Activated T-helper 17 cell treated with anti-CD3 and anti-CD28 coated beads, Interleukin-2, amount 50 U/mL, for 72 hours (primary cell): ENCODE data around the gene UBE2O. TPM values are rescaled to one million over a fixed set of nuclear protein-coding genes. Genes with fewer than 3 reads are reported as not detected.
"Not testable (repeated sequence)": the region's sequence is repeated elsewhere in the genome, so short reads cannot be mapped to it uniquely, and the experiment has no call there.

ENCODE experiments used
- ATAC-seq: fragments of 150-1000 bp; cut with Tn5 transposase; replicated peaks from 2 replicates; pipeline ENCODE4 v1.10.0; 2021; ENCODE audit warnings: mild to moderate bottlenecking, moderate library complexity
- H3K27ac Mint-ChIP-seq: one replicate; pipeline ENCODE4 v1.8.0; 2022; ENCODE audit warnings: mixed read lengths
- H3K27me3 Mint-ChIP-seq: one replicate; pipeline ENCODE4 v1.8.0; 2022; ENCODE audit warnings: mixed read lengths
- H3K36me3 Mint-ChIP-seq: one replicate; pipeline ENCODE4 v1.8.0; 2022; ENCODE audit warnings: low read depth, mild to moderate bottlenecking, mixed read lengths
- H3K4me1 Mint-ChIP-seq: one replicate; pipeline ENCODE4 v1.8.0; 2022; ENCODE audit warnings: mixed read lengths
- H3K4me3 Mint-ChIP-seq: one replicate; pipeline ENCODE4 v1.8.0; 2022; ENCODE audit warnings: mild to moderate bottlenecking, mixed read lengths
- H3K9me3 Mint-ChIP-seq: one replicate; pipeline ENCODE4 v1.8.0; 2022; ENCODE audit warnings: mixed read lengths
- total RNA-seq, 2 donors: library from RNA; stranded (reverse); gene quantifications; one replicate each; pipeline ENCODE4 v1.2.3, GENCODE V29; 2022

The UBE2O gene
- total RNA-seq, 2 donors from 2014 or later, result 35.3 to 38.7 TPM

GRCh38 chr17:76365256-76365903 is 87.6 kb downstream of the UBE2O start:
- no peaks in the 10 kb centered on the region for H3K27me3 Mint-ChIP-seq

GRCh38 chr17:76363107-76363842 is 89.7 kb downstream of the UBE2O start:
- Mint-ChIP-seq H3K9me3 (no peaks in the 10 kb centered on the region), H3K4me3 (no peak overlapping the region), H3K36me3 (no peaks in the 10 kb centered on the region), H3K27me3 (no peaks in the 10 kb centered on the region), H3K27ac (no peak overlapping the region), H3K4me1 (no peaks in the 10 kb centered on the region)
- ATAC-seq, result no peak

More at GRCh38 chr17:76365256-76365903, 87.6 kb downstream of the UBE2O start:
- no peaks in the 10 kb centered on the region for H3K4me1 Mint-ChIP-seq
- no peak for ATAC-seq
- H3K4me3 Mint-ChIP-seq, result no peak overlapping the region
- no peaks in the 10 kb centered on the region for H3K36me3 Mint-ChIP-seq
- H3K27ac Mint-ChIP-seq, result no peak overlapping the region
- no peaks in the 10 kb centered on the region for H3K9me3 Mint-ChIP-seq

GRCh38 chr17:76360461-76360860 is 92.5 kb downstream of the UBE2O start:
- Mint-ChIP-seq H3K36me3 (no peaks in the 10 kb centered on the region), H3K9me3 (no peaks in the 10 kb centered on the region), H3K27ac (no peak overlapping the region), H3K4me1 (no peaks in the 10 kb centered on the region), H3K27me3 (no peaks in the 10 kb centered on the region), H3K4me3 (no peak overlapping the region)
- ATAC-seq, result no peak

GRCh38 chr17:76359776-76360175 is 93.2 kb downstream of the UBE2O start:
- H3K4me3 Mint-ChIP-seq, H3K27me3 Mint-ChIP-seq, H3K27ac Mint-ChIP-seq, H3K36me3 Mint-ChIP-seq, ATAC-seq, H3K4me1 Mint-ChIP-seq, H3K9me3 Mint-ChIP-seq: not testable (repeated sequence)

- no peak overlapping the region for H3K27ac Mint-ChIP-seq
- peak; percentile 14 for ATAC-seq
- no peak overlapping the region for H3K4me3 Mint-ChIP-seq
- no peaks in the 10 kb centered on the region for H3K36me3 Mint-ChIP-seq
- H3K9me3 Mint-ChIP-seq, result no peaks in the 10 kb centered on the region
- no peaks in the 10 kb centered on the region for H3K4me1 Mint-ChIP-seq
- H3K27me3 Mint-ChIP-seq, result no peaks in the 10 kb centered on the region
Observed at GRCh38 chr17:76359375-76359774, 93.6 kb downstream of the UBE2O start.

- no peak for ATAC-seq
- no peaks in the 10 kb centered on the region for H3K27me3 Mint-ChIP-seq
- H3K27ac Mint-ChIP-seq, result no peak overlapping the region
- H3K9me3 Mint-ChIP-seq, result no peaks in the 10 kb centered on the region
- no peaks in the 10 kb centered on the region for H3K36me3 Mint-ChIP-seq
- H3K4me3 Mint-ChIP-seq, result no peak overlapping the region
- peaks cover 3% of the 10 kb centered on the region for H3K4me1 Mint-ChIP-seq
Observed at GRCh38 chr17:76357597-76358158, 95.3 kb downstream of the UBE2O start.

- H3K27me3 Mint-ChIP-seq, result no peaks in the 10 kb centered on the region
- H3K4me1 Mint-ChIP-seq, result peaks cover 4% of the 10 kb centered on the region
- no peaks in the 10 kb centered on the region for H3K36me3 Mint-ChIP-seq
- no peaks in the 10 kb centered on the region for H3K9me3 Mint-ChIP-seq
- no peak for ATAC-seq
- no peak overlapping the region for H3K4me3 Mint-ChIP-seq
- no peak overlapping the region for H3K27ac Mint-ChIP-seq
Observed at GRCh38 chr17:76356803-76357456, 96.0 kb downstream of the UBE2O start.

GRCh38 chr17:76354747-76355310 is 98.1 kb downstream of the UBE2O start:
- Mint-ChIP-seq H3K36me3 (no peaks in the 10 kb centered on the region), H3K9me3 (no peaks in the 10 kb centered on the region), H3K27ac (peak overlapping the region; percentile 95), H3K4me3 (peak overlapping the region; percentile 90), H3K4me1 (peaks cover 4% of the 10 kb centered on the region), H3K27me3 (no peaks in the 10 kb centered on the region)
- ATAC-seq, result no peak

- Mint-ChIP-seq H3K4me3 (peak overlapping the region; percentile 90), H3K4me1 (peaks cover 4% of the 10 kb centered on the region), H3K27ac (peak overlapping the region; percentile 95), H3K9me3 (no peaks in the 10 kb centered on the region), H3K36me3 (no peaks in the 10 kb centered on the region), H3K27me3 (no peaks in the 10 kb centered on the region)
- no peak for ATAC-seq
Observed at GRCh38 chr17:76354317-76354729, 98.6 kb downstream of the UBE2O start.

GRCh38 chr17:76353599-76354316 is 99.2 kb downstream of the UBE2O start, which contains the start of gene PRPSAP1:
Gene PRPSAP1 (minus strand): TSS chr17:76353916. CDS start chr17:76353703, 213 bp downstream.
- Mint-ChIP-seq H3K36me3 (peaks cover under 1% of the 10 kb centered on the region), H3K27ac (peak within 1 kb of the TSS; percentile 95), H3K4me1 (peaks cover 4% of the 10 kb centered on the region), H3K9me3 (no peaks in the 10 kb centered on the region), H3K4me3 (peak within 1 kb of the TSS; percentile 90), H3K27me3 (no peaks in the 10 kb centered on the region)
- ATAC-seq, result peak; percentile 95

GRCh38 chr17:76353004-76353598 is 99.9 kb downstream of the UBE2O start:
- peak; percentile 22 for ATAC-seq
- Mint-ChIP-seq H3K9me3 (no peaks in the 10 kb centered on the region), H3K4me3 (peak overlapping the region; percentile 90), H3K4me1 (peaks cover 4% of the 10 kb centered on the region), H3K27ac (peak overlapping the region; percentile 66), H3K27me3 (no peaks in the 10 kb centered on the region), H3K36me3 (peaks cover 4% of the 10 kb centered on the region)

- Mint-ChIP-seq H3K4me3 (peak overlapping the region; percentile 90), H3K27ac (no peak overlapping the region), H3K9me3 (no peaks in the 10 kb centered on the region), H3K27me3 (no peaks in the 10 kb centered on the region), H3K36me3 (peaks cover 17% of the 10 kb centered on the region), H3K4me1 (peaks cover 4% of the 10 kb centered on the region)
- ATAC-seq, result no peak
Observed at GRCh38 chr17:76351526-76352071, 101.4 kb downstream of the UBE2O start.

- no peak overlapping the region for H3K4me3 Mint-ChIP-seq
- no peak overlapping the region for H3K27ac Mint-ChIP-seq
- H3K4me1 Mint-ChIP-seq, result peaks cover 4% of the 10 kb centered on the region
Observed at GRCh38 chr17:76350463-76350862, 102.5 kb downstream of the UBE2O start.

More at GRCh38 chr17:76350463-76350862, 102.5 kb downstream of the UBE2O start:
- Mint-ChIP-seq H3K9me3 (no peaks in the 10 kb centered on the region), H3K36me3 (peaks cover 28% of the 10 kb centered on the region), H3K27me3 (no peaks in the 10 kb centered on the region)
- ATAC-seq, result no peak
